Measurements from ENCODE around the gene MYLK2.
"Not testable (repeated sequence)": the region's sequence is repeated elsewhere in the genome, so short reads cannot be mapped to it uniquely, and the experiment has no call there.

The MYLK2 gene

GRCh38 chr20:31816221-31816620, 2.9 kb upstream of the MYLK2 start:
- no peak for DNase-seq

- DNase-seq: no peak
Observed at GRCh38 chr20:31817461-31817860, 1.7 kb upstream of the MYLK2 start.

- DNase-seq: no peak
Observed at GRCh38 chr20:31818376-31818908, 714 bp upstream of the MYLK2 start.

- no peak for DNase-seq
Observed at GRCh38 chr20:31820228-31820627, 1.1 kb downstream of the MYLK2 start.

GRCh38 chr20:31821427-31821826, 2.3 kb downstream of the MYLK2 start:
- no peak for DNase-seq

- peak; percentile 46 for DNase-seq
Observed at GRCh38 chr20:31822421-31823330, 3.5 kb downstream of the MYLK2 start.

- no peak for DNase-seq
Observed at GRCh38 chr20:31823360-31824124, 4.4 kb downstream of the MYLK2 start.

GRCh38 chr20:31824125-31824485, 4.9 kb downstream of the MYLK2 start:
- no peak for DNase-seq

- no peak for DNase-seq
Observed at GRCh38 chr20:31824554-31825313, 5.6 kb downstream of the MYLK2 start.

- no peak for DNase-seq
Observed at GRCh38 chr20:31826074-31826473, 6.9 kb downstream of the MYLK2 start.

GRCh38 chr20:31827059-31827458, 7.9 kb downstream of the MYLK2 start:
- DNase-seq: no peak

- not testable (repeated sequence) for DNase-seq
Observed at GRCh38 chr20:31828016-31828415, 8.9 kb downstream of the MYLK2 start.

GRCh38 chr20:31829731-31830130, 10.6 kb downstream of the MYLK2 start:
- no peak for DNase-seq

GRCh38 chr20:31830406-31830981, 11.3 kb downstream of the MYLK2 start:
- DNase-seq: no peak

- no peak for DNase-seq
Observed at GRCh38 chr20:31831211-31831610, 12.1 kb downstream of the MYLK2 start.

- DNase-seq: no peak
Observed at GRCh38 chr20:31831771-31832306, 12.7 kb downstream of the MYLK2 start.

- DNase-seq: no peak
Observed at GRCh38 chr20:31833130-31833930, 14.2 kb downstream of the MYLK2 start.

- no peak for DNase-seq
Observed at GRCh38 chr20:31833931-31834521, 14.9 kb downstream of the MYLK2 start.

- no peak for DNase-seq
Observed at GRCh38 chr20:31835554-31835953, 16.4 kb downstream of the MYLK2 start.

- DNase-seq: peak; percentile 63
Observed at GRCh38 chr20:31835977-31836852, 17.1 kb downstream of the MYLK2 start.
